DMS153 treated with DMSO at 0.1 percent for 48 hours (cell line): ENCODE data around the gene PLCD3.

Source experiments
- DNase-seq: peaks from one replicate; lab custom pipeline; 2025; ENCODE audit not compliant: unreplicated experiment; lab: John Stamatoyannopoulos, UW

Gene PLCD3

GRCh38 chr17:45132320-45132571, at the start of gene PLCD3:
TSS of gene PLCD3 (minus strand) at chr17:45132515. CDS start at chr17:45132410, 105 bp downstream.
- no peak for DNase-seq

GRCh38 chr17:45177563-45177962, 45.2 kb upstream of the PLCD3 start:
- no peak for DNase-seq

GRCh38 chr17:45175759-45176115, 43.4 kb upstream of the PLCD3 start:
- DNase-seq, result no peak

GRCh38 chr17:45172541-45173286, 40.4 kb upstream of the PLCD3 start:
- DNase-seq, result no peak

- no peak for DNase-seq
These were observed 39.9 kb upstream of the PLCD3 start for GRCh38 chr17:45172232-45172540.

- DNase-seq, result no peak
These were observed 39.3 kb upstream of the PLCD3 start for GRCh38 chr17:45171338-45172231.

GRCh38 chr17:45170931-45171337, 38.6 kb upstream of the PLCD3 start:
- DNase-seq, result no peak

- no peak for DNase-seq
These were observed 38.1 kb upstream of the PLCD3 start for GRCh38 chr17:45170280-45170930.

GRCh38 chr17:45168991-45169752, 36.9 kb upstream of the PLCD3 start:
- DNase-seq, result no peak

- no peak for DNase-seq
These were observed 32.5 kb upstream of the PLCD3 start for GRCh38 chr17:45164734-45165269.

- DNase-seq, result no peak
These were observed 29.8 kb upstream of the PLCD3 start for GRCh38 chr17:45162025-45162687.

- DNase-seq, result peak; percentile 99
These were observed 29.1 kb upstream of the PLCD3 start, which contains the start of gene HEXIM2 for GRCh38 chr17:45161288-45162024. TSS of gene HEXIM2 (plus strand) at chr17:45161875. CDS start at chr17:45162794, 919 bp downstream.

GRCh38 chr17:45160447-45161287, 28.4 kb upstream of the PLCD3 start:
- no peak for DNase-seq

- no peak for DNase-seq
These were observed 23.9 kb upstream of the PLCD3 start for GRCh38 chr17:45156242-45156641.

GRCh38 chr17:45155483-45155882, 23.2 kb upstream of the PLCD3 start:
- no peak for DNase-seq

- no peak for DNase-seq
These were observed 22.7 kb upstream of the PLCD3 start for GRCh38 chr17:45155029-45155428.

GRCh38 chr17:45150911-45151809, 18.8 kb upstream of the PLCD3 start:
- DNase-seq, result no peak
